ENCODE data around the gene ANKRD44. TPM values are rescaled to one million over a fixed set of nuclear protein-coding genes. Genes with fewer than 3 reads are reported as not detected.
A peak's percentile ranks its signal among the peaks of the same experiment; 100 is the strongest.

ANKRD44 gene
- polyA plus RNA-seq, 2 of the 4 experiments (the other 2 are of a cell fraction) = 0.97 to 5.9 TPM

GRCh38 chr2:197297266-197297665, 13.3 kb downstream of the ANKRD44 start (continued):
- no peak for TF ChIP-seq ELK1 (IDR thresholded peaks at IDR 0.05; ENCODE audit: low read depth, low read length)
- TF ChIP-seq EP300 (IDR thresholded peaks at IDR 0.05) = no peak

GRCh38 chr2:197296835-197297234, 13.7 kb downstream of the ANKRD44 start:
- H3K9me3 ChIP-seq = no peaks in the 10 kb centered on the region
- no peak for TF ChIP-seq CBX8 (IDR thresholded peaks at IDR 0.05)
- no peak overlapping the region for H3K4me2 ChIP-seq
- POLR2A ChIA-PET = no interaction called here
- CTCF ChIA-PET = interaction anchor here (1.0 kb wide), 1 partner anchor 12 kb away, joined by 6 read pairs; no protein-coding TSS in a partner anchor
- ATAC-seq = no peak
- no peaks in the 10 kb centered on the region for H3K4me1 ChIP-seq
- DNase-seq (ENCODE audit: low read depth in 1 of 2, low spot score in 1 of 2) = no peak
- no peak overlapping the region for H3K27ac ChIP-seq
- no peak for FAIRE-seq
- no peak overlapping the region for H3K4me3 ChIP-seq
- 85% methylated on average over 2 of the region's 2 CpGs for WGBS (ENCODE audit: missing lambda C conversion rate)

DNA sequence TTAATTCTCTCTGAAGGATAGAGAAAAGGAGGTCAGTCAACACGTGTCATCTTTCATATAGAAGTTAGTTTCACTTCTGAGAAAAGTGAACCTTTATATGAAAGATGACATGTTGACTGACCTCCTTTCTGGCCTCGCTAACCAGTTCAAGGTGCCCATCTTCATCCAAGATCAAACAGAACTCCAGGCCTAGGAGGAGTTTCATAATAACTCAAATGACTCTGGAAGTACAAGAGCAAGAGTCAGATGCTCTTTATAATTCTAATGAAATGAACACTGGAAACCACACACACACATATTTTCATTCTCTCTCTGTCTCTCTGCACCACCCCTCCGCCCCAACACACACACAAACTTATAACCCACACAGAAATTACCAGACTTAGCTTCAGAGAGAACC, 16.3 kb downstream of the ANKRD44 start:
- POLR2A ChIA-PET = no interaction called here
- TF ChIP-seq PBX3 (IDR thresholded peaks at IDR 0.05) (no peak), MAFK (IDR thresholded peaks at IDR 0.05; ENCODE audit: partially characterized antibody) (no peak), JUNB (IDR thresholded peaks at IDR 0.05) (no peak), RNF2 (IDR thresholded peaks at IDR 0.05; ENCODE audit: borderline replicate concordance, low read depth) (no peak), NPAS2 (CRISPR knock-in tag; IDR thresholded peaks at IDR 0.05; ENCODE audit: borderline replicate concordance) (no peak), ZSCAN20 (CRISPR knock-in tag; IDR thresholded peaks at IDR 0.05) (no peak), CHD2 (IDR thresholded peaks at IDR 0.05; ENCODE audit: low read length, partially characterized antibody) (no peak)
- no peak for ATAC-seq

DNA sequence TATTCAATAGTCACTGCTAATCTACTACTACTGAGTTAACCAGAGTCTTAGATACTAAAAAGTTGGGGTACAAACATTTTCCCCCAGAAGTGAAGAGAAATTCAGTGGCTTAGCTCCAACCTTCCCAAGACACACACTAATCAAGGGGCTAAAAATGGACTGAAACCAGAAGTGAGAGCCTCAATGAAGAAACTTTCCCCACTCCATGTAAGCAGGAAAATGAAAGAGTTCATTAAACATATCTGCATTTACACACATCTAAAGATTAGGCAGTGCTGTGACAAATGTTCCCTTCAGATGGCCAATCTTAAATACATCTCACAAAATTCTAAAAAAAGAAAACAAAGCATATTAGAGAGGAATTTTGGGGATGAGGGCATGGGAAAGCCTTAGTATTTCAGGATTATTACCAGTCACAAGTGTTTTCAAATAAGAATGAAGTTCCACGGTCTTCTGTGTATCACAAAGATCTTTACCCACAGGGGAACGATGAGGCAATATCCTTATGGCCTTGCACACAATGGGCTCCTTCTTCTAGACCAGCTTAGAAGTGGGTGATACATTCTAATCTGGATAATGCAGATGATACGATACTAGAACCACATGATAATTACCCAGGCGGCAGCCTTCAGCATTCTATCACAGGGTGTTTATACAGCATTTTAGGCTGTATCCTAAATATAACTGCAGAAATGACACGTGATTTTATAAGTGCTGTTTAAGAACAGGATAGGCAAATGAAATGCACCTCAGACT, 17.1 kb downstream of the ANKRD44 start:
- H3K9me3 ChIP-seq = no peaks in the 10 kb centered on the region
- no peak overlapping the region for H3K27ac ChIP-seq
- DNase-seq (ENCODE audit: low read depth in 1 of 2, low spot score in 1 of 2) (no peak), ATAC-seq (no peak), FAIRE-seq (no peak)
- TF ChIP-seq REST (IDR thresholded peaks at IDR 0.05) (no peak), KDM1A (IDR thresholded peaks at IDR 0.05; ENCODE audit: low read depth) (0 out of 2 replicates have a peak, but pooled peaks have one; percentile 28)
- POLR2A ChIA-PET = no interaction called here
- no peak overlapping the region for H3K4me2 ChIP-seq
- no peaks in the 10 kb centered on the region for H3K4me1 ChIP-seq
- H3K4me3 ChIP-seq = no peak overlapping the region
- CTCF ChIA-PET = no interaction called here
- 85% methylated on average over 5 of the region's 5 CpGs for WGBS (ENCODE audit: missing lambda C conversion rate)

More for the DNA sequence above, 16.3 kb downstream of the ANKRD44 start:
- WGBS (ENCODE audit: missing lambda C conversion rate) = 79% methylated on average over 3 of the region's 3 CpGs
- H3K9me3 ChIP-seq = no peaks in the 10 kb centered on the region
- no peak overlapping the region for H3K4me3 ChIP-seq
- FAIRE-seq (no peak), DNase-seq (ENCODE audit: low read depth in 1 of 2, low spot score in 1 of 2) (no peak)
- CTCF ChIA-PET = interaction anchor here (2.3 kb wide), 1 partner anchor 103 kb away, joined by 6 read pairs; no protein-coding TSS in a partner anchor
- H3K4me1 ChIP-seq = no peaks in the 10 kb centered on the region
- no peak overlapping the region for H3K27ac ChIP-seq
- H3K4me2 ChIP-seq = no peak overlapping the region

All from A549 (cell line).